Stimulated activated CD4-positive, alpha-beta T cell treated with anti-CD3 and anti-CD28 coated beads, TNF-alpha, amount 100 ng/mL, for 4 hours (primary cell): ENCODE results near the gene TANGO2.

ENCODE experiments used
- DNase-seq, 3 experiments: peaks; one replicate each; pipeline ENCODE4 v3.0.0-alpha.2; 2020; ENCODE audit warnings: low read depth in 3 of 3

The TANGO2 gene

GRCh38 chr22:20105456-20106204 is 84.7 kb downstream of the TANGO2 start:
- no peak for DNase-seq

- no peak for DNase-seq
Observed at GRCh38 chr22:20106205-20106848, 85.4 kb downstream of the TANGO2 start.

GRCh38 chr22:20106849-20107237 is 85.9 kb downstream of the TANGO2 start:
- DNase-seq = no peak

GRCh38 chr22:20107471-20107901 is 86.6 kb downstream of the TANGO2 start:
- no peak for DNase-seq

GRCh38 chr22:20107951-20108756 is 87.2 kb downstream of the TANGO2 start:
- DNase-seq = no peak

- no peak for DNase-seq
Observed at GRCh38 chr22:20108757-20109230, 87.9 kb downstream of the TANGO2 start.

- no peak for DNase-seq
Observed at GRCh38 chr22:20109411-20110358, 88.8 kb downstream of the TANGO2 start.

GRCh38 chr22:20110359-20110985 is 89.6 kb downstream of the TANGO2 start:
- DNase-seq = no peak

GRCh38 chr22:20111045-20111688 is 90.3 kb downstream of the TANGO2 start:
- DNase-seq = no peak

- no peak for DNase-seq
Observed at GRCh38 chr22:20111689-20112622, 91.0 kb downstream of the TANGO2 start.

GRCh38 chr22:20112623-20113511 is 92.0 kb downstream of the TANGO2 start:
- no peak for DNase-seq

- DNase-seq = no peak
Observed at GRCh38 chr22:20113551-20114310, 92.8 kb downstream of the TANGO2 start.

- DNase-seq = no peak
Observed at GRCh38 chr22:20114506-20115475, 93.9 kb downstream of the TANGO2 start.

- no peak for DNase-seq
Observed at GRCh38 chr22:20115691-20116375, 94.9 kb downstream of the TANGO2 start, which contains the start of gene RANBP1. Gene RANBP1 (plus strand): TSS chr22:20116104. CDS start chr22:20116185, 81 bp downstream.

GRCh38 chr22:20116376-20116950 is 95.6 kb downstream of the TANGO2 start:
- no peak for DNase-seq
